MCF 10A (cell line): Measurements from ENCODE around the gene REG3A. TPM values are rescaled to one million over a fixed set of nuclear protein-coding genes. Genes with fewer than 3 reads are reported as not detected.

Source experiments
- Bru-seq: library from RNA; stranded (reverse); fragments of 400-500 nt; gene quantifications from one replicate; lab custom pipeline; 2021; lab: Mats Ljungman, UMichigan
- BruChase-seq, 2 experiments: library from RNA; stranded (reverse); fragments of 400-500 nt; gene quantifications; one replicate each; lab custom pipeline; 2021; lab: Mats Ljungman, UMichigan
- BruUV-seq: library from RNA; stranded (reverse); fragments of 400-500 nt; replicated peaks from 2 replicates; lab custom pipeline; 2021; lab: Mats Ljungman, UMichigan
- CTCF ChIA-PET: fragments of 300-600 bp; sonication (Branson Sonifier 250); formaldehyde crosslinking; extraction: SDS; loops from one replicate; lab custom pipeline; 2021; ENCODE audit warnings: antibody characterized with exemption, inconsistent platforms; lab: Yijun Ruan, JAX
- POLR2A ChIA-PET: fragments of 300-600, 350-650 bp; sonication (Branson Sonifier 250); formaldehyde crosslinking; extraction: SDS; loops from one replicate; lab custom pipeline; 2020; ENCODE audit warnings: antibody characterized with exemption, inconsistent platforms; lab: Yijun Ruan, JAX
- DNase-seq: peaks from one replicate; pipeline ENCODE4 v3.0.0-alpha.2; 2018; ENCODE audit not compliant: unreplicated experiment
- H3K27ac Mint-ChIP-seq: one replicate; pipeline ENCODE4 v1.8.0; 2022; ENCODE audit warnings: mild to moderate bottlenecking, low read depth, mixed read lengths; ENCODE audit not compliant: unreplicated experiment
- H3K27me3 Mint-ChIP-seq: one replicate; pipeline ENCODE4 v1.8.0; 2022; ENCODE audit warnings: mixed read lengths; ENCODE audit not compliant: insufficient read depth, unreplicated experiment
- H3K36me3 Mint-ChIP-seq: one replicate; pipeline ENCODE4 v1.8.0; 2022; ENCODE audit warnings: mild to moderate bottlenecking, moderate library complexity, mixed read lengths; ENCODE audit not compliant: insufficient read depth, unreplicated experiment
- H3K4me1 Mint-ChIP-seq: one replicate; pipeline ENCODE4 v1.8.0; 2022; ENCODE audit warnings: mixed read lengths; ENCODE audit not compliant: insufficient read depth, unreplicated experiment
- H3K4me3 Mint-ChIP-seq: one replicate; pipeline ENCODE4 v1.8.0; 2022; ENCODE audit warnings: mild to moderate bottlenecking, moderate library complexity, mixed read lengths; ENCODE audit not compliant: unreplicated experiment
- H3K9me3 Mint-ChIP-seq: one replicate; pipeline ENCODE4 v1.8.0; 2022; ENCODE audit warnings: mixed read lengths; ENCODE audit not compliant: unreplicated experiment
- CTCF ChIP-seq: fragments of 200-600 bp; IDR thresholded peaks from one replicate; pipeline ENCODE4 v1.8.0; 2022; ENCODE audit warnings: antibody characterized with exemption, mild to moderate bottlenecking; ENCODE audit not compliant: unreplicated experiment
- intact Hi-C: fragments of 100-400 bp; cut with micrococcal nuclease; formaldehyde crosslinking; loops from 2 replicates; pipeline ENCODE4 v1.14.1; 2022
- long read RNA-seq: library from polyadenylated mRNA; stranded (forward); transcript quantifications from one replicate; pipeline ENCODE4 v2.0.0, GENCODE V29; 2022
- total RNA-seq: library from RNA; stranded (reverse); gene quantifications from 2 replicates; pipeline ENCODE4 v1.2.3, GENCODE V29; 2022

REG3A gene
- not detected in 2 replicates for total RNA-seq
- not detected for Bru-seq, nascent RNA
- BruChase-seq, experiment 1, labeled RNA remaining after a 6-hour chase, result not detected
- BruChase-seq, experiment 2, labeled RNA remaining after a 2-hour chase, result not detected
- long read RNA-seq, result 0 reads

DNA sequence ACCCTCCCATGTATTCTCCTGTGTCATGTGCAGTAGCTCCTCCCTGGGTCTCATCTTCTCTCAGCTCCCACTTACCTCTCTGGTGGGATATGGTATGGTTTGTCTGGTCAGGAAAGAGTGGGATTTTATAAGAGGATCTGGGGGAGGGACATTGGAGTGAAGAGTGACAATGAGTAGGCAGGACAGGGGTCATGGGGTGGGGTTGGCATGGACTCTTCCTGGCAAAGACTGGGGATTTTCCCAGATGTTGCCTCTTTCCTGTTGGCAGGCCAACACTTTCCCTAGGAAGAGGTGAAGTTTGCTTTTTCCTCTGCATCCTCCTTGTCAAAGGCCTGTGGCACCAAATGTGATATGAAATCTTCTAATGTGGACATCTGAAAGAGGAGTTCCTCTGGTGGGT is at the start of gene REG3A:
Gene REG3A (minus strand): TSS at position 101 of the 400 bp plus-strand sequence. CDS start 348 bp downstream, outside the sequence.
- Mint-ChIP-seq H3K36me3 (no peaks in the 10 kb centered on the region), H3K27ac (no peak within 1 kb of the TSS), H3K27me3 (no peaks in the 10 kb centered on the region), H3K4me3 (no peak within 1 kb of the TSS), H3K4me1 (no peaks in the 10 kb centered on the region), H3K9me3 (peaks cover 26% of the 10 kb centered on the region)
- no peak for TF ChIP-seq CTCF
- no peak for DNase-seq
- CTCF ChIA-PET, result no interaction called here
- intact Hi-C loops, result no loop called here
- no TSS peak for BruUV-seq
- POLR2A ChIA-PET, result no interaction called here

DNA sequence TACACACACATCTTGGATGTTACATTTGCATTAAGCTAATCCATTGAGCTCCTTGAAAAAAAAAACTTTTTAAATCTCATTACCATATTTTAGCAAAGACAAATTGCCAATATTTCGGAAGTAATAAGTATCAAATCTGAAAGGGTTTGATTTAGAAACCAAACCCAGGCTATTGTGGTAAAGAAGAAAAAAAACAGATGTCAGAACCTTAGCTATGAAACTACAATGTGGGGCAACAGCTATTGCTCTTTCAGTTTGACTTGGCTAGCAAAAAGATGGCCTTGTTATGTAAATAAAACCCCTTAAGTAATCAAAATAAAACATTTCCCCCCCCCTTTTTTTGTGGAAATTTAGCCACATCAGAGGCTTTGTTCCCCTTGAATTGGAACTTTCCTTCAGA is 41.2 kb upstream of the REG3A start:
- Mint-ChIP-seq H3K27ac (no peak overlapping the region), H3K36me3 (no peaks in the 10 kb centered on the region), H3K4me3 (no peak overlapping the region), H3K4me1 (no peaks in the 10 kb centered on the region), H3K27me3 (peaks cover 41% of the 10 kb centered on the region), H3K9me3 (no peaks in the 10 kb centered on the region)
- intact Hi-C loops, result no loop called here
- no TSS peak for BruUV-seq
- ChIA-PET POLR2A (no interaction called here), CTCF (interaction anchor here (0.6 to 1.3 kb wide), 4 partner anchors 8 to 169 kb away, joined by 3 to 6 read pairs (median 3); no protein-coding TSS in a partner anchor)
- no peak for TF ChIP-seq CTCF
- DNase-seq, result no peak

DNA sequence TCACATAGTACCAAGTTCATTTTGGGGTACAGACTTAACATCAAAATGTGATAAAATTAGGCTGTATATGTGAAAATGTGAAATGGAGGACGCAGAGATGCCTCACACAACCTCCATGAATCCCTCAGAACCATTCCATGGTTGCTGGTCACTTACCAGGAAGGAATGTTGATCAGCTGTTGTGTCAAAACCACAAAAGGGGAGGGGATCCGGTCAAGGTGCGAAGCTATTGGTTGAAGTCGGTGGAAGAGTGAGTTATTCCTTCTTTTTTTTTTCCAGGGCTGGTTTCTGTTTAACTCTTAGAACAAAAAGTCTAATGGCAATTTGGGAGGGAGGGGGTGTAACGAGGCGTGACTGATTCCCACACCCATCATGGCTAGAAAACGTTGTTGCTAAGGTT is 32.3 kb upstream of the REG3A start:
- BruUV-seq, result no TSS peak
- TF ChIP-seq CTCF, result no peak
- peaks cover 52% of the 10 kb centered on the region for H3K27me3 Mint-ChIP-seq
- H3K9me3 Mint-ChIP-seq, result peaks cover 8% of the 10 kb centered on the region
- intact Hi-C loops, result no loop called here
- no peak overlapping the region for H3K4me3 Mint-ChIP-seq
- ChIA-PET POLR2A (no interaction called here), CTCF (no interaction called here)
- H3K4me1 Mint-ChIP-seq, result no peaks in the 10 kb centered on the region
- no peak overlapping the region for H3K27ac Mint-ChIP-seq
- no peak for DNase-seq
- no peaks in the 10 kb centered on the region for H3K36me3 Mint-ChIP-seq

- no peaks in the 10 kb centered on the region for H3K4me1 Mint-ChIP-seq
- peaks cover 44% of the 10 kb centered on the region for H3K27me3 Mint-ChIP-seq
- ChIA-PET POLR2A (interaction anchor here (0.9 kb wide), 1 partner anchor 13 kb away, joined by 3 read pairs; no protein-coding TSS in a partner anchor), CTCF (interaction anchor here (0.5 to 0.7 kb wide), 2 partner anchors 23 to 36 kb away, joined by 3 to 4 read pairs; no protein-coding TSS in a partner anchor)
- no peaks in the 10 kb centered on the region for H3K36me3 Mint-ChIP-seq
- no peak overlapping the region for H3K27ac Mint-ChIP-seq
- no peak for DNase-seq
- no peak for TF ChIP-seq CTCF
- H3K9me3 Mint-ChIP-seq, result peaks cover 8% of the 10 kb centered on the region
- no peak overlapping the region for H3K4me3 Mint-ChIP-seq
- BruUV-seq, result no TSS peak
- intact Hi-C loops, result no loop called here
Measured at GRCh38 chr2:79191081-79191480, 31.5 kb upstream of the REG3A start.
